Heart left ventricle (tissue), 13 donors: ENCODE data around the gene WSCD2.

Source experiments
- CTCF ChIP-seq, 12 donors: fragments of 200-600 bp; sonication (generic) in 4 of 12; IDR thresholded peaks; one replicate each; pipeline versions ENCODE4 v1.5.0 to v1.8.0; 2018 to 2022; ENCODE audit warnings: antibody characterized with exemption in 12 of 12, mild to moderate bottlenecking in 5 of 12
- POLR2A ChIP-seq, 2 donors: fragments of 450-650 bp; IDR thresholded peaks; one replicate each; pipeline ENCODE4 v1.6.1; 2017; ENCODE audit warnings: antibody characterized with exemption in 2 of 2, mild to moderate bottlenecking in 2 of 2, moderate library complexity in 2 of 2
- donor health status: ischemic (EF 13 %, LVEDD 7.1; RV severe dilation, severe dysfunction).
- donor health status: DM: no; HTN: yes; CAD: no.
- donor health status: DM: no; HTN: no; CAD: no.
- donor health status: ischemic (EF 25% LVEDD 6.9; RV normal size, moderate dysfunction).
- donor health status: ischemic (EF 25% LVEDD 5.7; RV mildly dilated, moderate dysfunction).
- donor health status: ischemic (EF 35%, LVEDD 5.7; RV mildly dilated, moderate dysfunction).
- donor health status: nonischemic (EF 11% LVEDD 7.7; RV severe dilation, severe dysfunction).
- donor health status: DM: yes; HTN: yes; CAD: no.
- donor health status: PGD.
- donor health status: ischemic (EF 29% LVEDD 5.4; RV normal size, mild dysfunction).
- donor health status: nonischemic (EF 23%, LVEDD 6.1; RV moderate dilation, normal function).

GRCh38 chr12:108267450-108267849 is 138.4 kb downstream of the WSCD2 start:
- TF ChIP-seq CTCF (IDR thresholded peaks at IDR 0.05) (no peak), POLR2A (IDR thresholded peaks at IDR 0.05) (no peak)
